Measurements from ENCODE around the gene SLX4IP. TPM values are rescaled to one million over a fixed set of nuclear protein-coding genes. Genes with fewer than 3 reads are reported as not detected.
"Not testable (repeated sequence)": the region's sequence is repeated elsewhere in the genome, so short reads cannot be mapped to it uniquely, and the experiment has no call there.

Gene SLX4IP
- total RNA-seq, 6 experiments from 2014 or later = 4.1 to 4.8 (median 4.5) TPM

DNA sequence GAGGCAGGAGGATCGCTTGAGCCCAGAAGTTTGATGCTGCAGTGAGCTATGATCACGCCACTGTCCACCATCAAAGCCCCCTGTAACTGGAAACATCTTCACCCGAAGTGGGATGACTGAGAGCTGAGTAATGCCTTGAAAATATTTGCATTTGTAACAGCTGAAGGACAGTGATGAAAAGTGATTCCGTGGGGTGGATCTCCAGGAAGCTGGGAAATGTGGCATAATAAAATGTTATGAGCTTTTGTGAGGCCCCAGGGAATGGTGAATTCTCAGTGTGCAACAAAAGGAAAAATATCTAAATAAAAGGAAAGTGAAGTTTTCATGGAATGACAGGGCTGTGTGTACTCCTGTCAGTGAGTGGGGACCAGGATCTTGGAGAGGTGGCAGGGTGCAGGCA lies 146.7 kb downstream of the SLX4IP start:
- Mint-ChIP-seq H3K27ac (peak overlapping the region; percentile 3; the same call in 1 of the 2 replicates), H3K4me1 (ENCODE audit: low read depth) (peaks cover 75% of the 10 kb centered on the region), H3K27me3 (ENCODE audit: insufficient read depth) (no peaks in the 10 kb centered on the region), H3K4me3 (peak overlapping the region; percentile 24; the same call in 1 of the 2 replicates), H3K9me3 (no peaks in the 10 kb centered on the region), H3K36me3 (ENCODE audit: low read depth) (peaks cover 5% of the 10 kb centered on the region; the same call in 1 of the 2 replicates)
- DNase-seq = peak; percentile 49
- TF ChIP-seq, protein P1, sequence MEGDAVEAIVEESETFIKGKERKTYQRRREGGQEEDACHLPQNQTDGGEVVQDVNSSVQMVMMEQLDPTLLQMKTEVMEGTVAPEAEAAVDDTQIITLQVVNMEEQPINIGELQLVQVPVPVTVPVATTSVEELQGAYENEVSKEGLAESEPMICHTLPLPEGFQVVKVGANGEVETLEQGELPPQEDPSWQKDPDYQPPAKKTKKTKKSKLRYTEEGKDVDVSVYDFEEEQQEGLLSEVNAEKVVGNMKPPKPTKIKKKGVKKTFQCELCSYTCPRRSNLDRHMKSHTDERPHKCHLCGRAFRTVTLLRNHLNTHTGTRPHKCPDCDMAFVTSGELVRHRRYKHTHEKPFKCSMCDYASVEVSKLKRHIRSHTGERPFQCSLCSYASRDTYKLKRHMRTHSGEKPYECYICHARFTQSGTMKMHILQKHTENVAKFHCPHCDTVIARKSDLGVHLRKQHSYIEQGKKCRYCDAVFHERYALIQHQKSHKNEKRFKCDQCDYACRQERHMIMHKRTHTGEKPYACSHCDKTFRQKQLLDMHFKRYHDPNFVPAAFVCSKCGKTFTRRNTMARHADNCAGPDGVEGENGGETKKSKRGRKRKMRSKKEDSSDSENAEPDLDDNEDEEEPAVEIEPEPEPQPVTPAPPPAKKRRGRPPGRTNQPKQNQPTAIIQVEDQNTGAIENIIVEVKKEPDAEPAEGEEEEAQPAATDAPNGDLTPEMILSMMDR (IDR thresholded peaks at IDR 0.05) = no peak

DNA sequence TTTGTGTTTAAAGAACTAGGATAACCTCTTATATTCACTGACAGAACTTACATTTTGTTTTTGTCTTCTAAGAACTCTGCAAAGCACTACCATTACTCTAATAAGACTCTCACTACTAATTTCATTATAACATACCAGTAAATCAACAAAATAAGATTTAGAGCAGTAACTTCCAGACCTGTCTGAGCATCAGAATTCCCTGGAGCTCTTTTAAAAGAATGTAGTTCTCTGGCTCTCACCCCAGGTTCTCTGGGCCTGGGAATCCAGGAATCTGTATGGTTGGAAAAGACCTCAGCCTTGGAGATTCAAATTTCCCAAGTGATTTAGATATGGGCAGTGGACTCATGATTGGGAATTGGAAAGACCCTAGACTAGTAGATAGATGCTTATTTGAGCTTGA lies 149.3 kb downstream of the SLX4IP start:
- Mint-ChIP-seq H3K27ac (no peak overlapping the region), H3K4me1 (ENCODE audit: low read depth) (peaks cover 59% of the 10 kb centered on the region), H3K36me3 (ENCODE audit: low read depth) (peaks cover 5% of the 10 kb centered on the region; the same call in 1 of the 2 replicates), H3K9me3 (no peaks in the 10 kb centered on the region), H3K4me3 (no peak overlapping the region), H3K27me3 (ENCODE audit: insufficient read depth) (no peaks in the 10 kb centered on the region)
- TF ChIP-seq, protein P1 (IDR thresholded peaks at IDR 0.05) = no peak
- no peak for DNase-seq

DNA sequence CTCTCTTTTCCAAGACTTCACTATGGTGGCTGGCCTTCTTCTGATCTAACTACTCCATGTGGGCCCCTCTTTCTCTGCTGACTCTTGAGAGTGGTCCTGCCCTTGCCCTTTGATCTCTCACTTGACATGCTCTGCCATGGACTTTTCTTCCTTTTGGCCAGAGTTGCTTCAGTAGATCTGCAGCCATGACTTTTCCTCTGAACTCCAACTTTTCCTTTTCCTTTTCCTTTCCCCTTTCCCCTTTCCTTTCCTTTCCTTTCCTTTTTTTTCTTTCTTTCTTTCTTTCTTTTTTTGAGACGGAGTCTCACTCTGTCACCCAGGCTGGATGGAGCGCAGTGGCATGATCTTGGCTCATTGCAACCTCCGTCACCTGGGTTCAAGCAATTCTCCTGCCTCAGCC lies 150.2 kb downstream of the SLX4IP start:
- H3K4me3 Mint-ChIP-seq = no peak overlapping the region
- H3K36me3 Mint-ChIP-seq (ENCODE audit: low read depth) = peaks cover 5% of the 10 kb centered on the region; the same call in 1 of the 2 replicates
- no peaks in the 10 kb centered on the region for H3K27me3 Mint-ChIP-seq (ENCODE audit: insufficient read depth)
- no peaks in the 10 kb centered on the region for H3K9me3 Mint-ChIP-seq
- TF ChIP-seq, protein P1 (IDR thresholded peaks at IDR 0.05) = no peak
- H3K4me1 Mint-ChIP-seq (ENCODE audit: low read depth) = peaks cover 50% of the 10 kb centered on the region
- no peak overlapping the region for H3K27ac Mint-ChIP-seq
- no peak for DNase-seq

DNA sequence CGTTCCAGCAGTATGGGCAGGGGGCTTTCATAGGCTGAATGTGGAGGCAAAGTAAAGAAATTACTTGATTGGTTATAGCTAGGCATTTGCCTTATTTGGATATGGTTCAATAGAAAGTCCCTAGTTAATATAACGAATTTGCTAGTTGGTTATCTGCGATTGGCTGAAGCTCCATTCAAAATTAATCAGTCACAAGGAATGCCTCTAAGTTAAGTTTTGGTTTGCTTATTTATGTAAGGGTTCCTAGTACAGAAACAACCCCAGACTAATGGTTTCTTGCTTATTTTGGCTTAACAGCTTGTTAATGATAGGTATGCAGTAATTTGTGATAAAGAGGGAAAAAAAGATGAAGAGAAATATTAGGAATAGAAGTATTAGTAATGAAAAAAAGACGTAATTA lies 151.2 kb downstream of the SLX4IP start:
- H3K27ac Mint-ChIP-seq = no peak overlapping the region; the same call in 1 of the 2 replicates
- no peaks in the 10 kb centered on the region for H3K27me3 Mint-ChIP-seq (ENCODE audit: insufficient read depth)
- TF ChIP-seq, protein P1 (IDR thresholded peaks at IDR 0.05) = no peak
- H3K9me3 Mint-ChIP-seq = no peaks in the 10 kb centered on the region
- H3K36me3 Mint-ChIP-seq (ENCODE audit: low read depth) = peaks cover 5% of the 10 kb centered on the region; the same call in 1 of the 2 replicates
- H3K4me1 Mint-ChIP-seq (ENCODE audit: low read depth) = peaks cover 48% of the 10 kb centered on the region
- DNase-seq = no peak
- no peak overlapping the region for H3K4me3 Mint-ChIP-seq

DNA sequence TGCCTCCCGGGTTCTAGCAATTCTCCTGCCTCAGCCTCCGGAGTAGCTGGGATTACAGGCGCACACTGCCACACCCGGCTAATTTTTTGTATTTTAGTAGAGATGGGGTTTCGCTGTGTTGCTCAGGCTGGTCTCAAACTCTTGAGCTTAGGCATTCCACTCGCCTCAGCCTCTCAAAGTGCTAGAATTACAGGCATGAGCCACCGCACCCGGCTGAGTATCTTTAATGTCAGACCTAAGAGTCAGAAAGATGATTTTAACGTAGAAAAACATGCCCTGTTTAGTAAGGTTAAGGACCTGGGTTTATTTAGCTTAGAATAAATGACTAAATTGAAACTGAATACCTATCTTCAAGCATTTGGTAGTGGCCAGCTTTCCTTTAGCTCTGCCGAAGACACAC lies 155.3 kb downstream of the SLX4IP start:
- H3K4me3 Mint-ChIP-seq; H3K9me3 Mint-ChIP-seq; H3K27ac Mint-ChIP-seq; H3K36me3 Mint-ChIP-seq (ENCODE audit: low read depth); DNase-seq; H3K27me3 Mint-ChIP-seq (ENCODE audit: insufficient read depth): not testable (repeated sequence)
- peaks cover 52% of the 10 kb centered on the region for H3K4me1 Mint-ChIP-seq (ENCODE audit: low read depth)

DNA sequence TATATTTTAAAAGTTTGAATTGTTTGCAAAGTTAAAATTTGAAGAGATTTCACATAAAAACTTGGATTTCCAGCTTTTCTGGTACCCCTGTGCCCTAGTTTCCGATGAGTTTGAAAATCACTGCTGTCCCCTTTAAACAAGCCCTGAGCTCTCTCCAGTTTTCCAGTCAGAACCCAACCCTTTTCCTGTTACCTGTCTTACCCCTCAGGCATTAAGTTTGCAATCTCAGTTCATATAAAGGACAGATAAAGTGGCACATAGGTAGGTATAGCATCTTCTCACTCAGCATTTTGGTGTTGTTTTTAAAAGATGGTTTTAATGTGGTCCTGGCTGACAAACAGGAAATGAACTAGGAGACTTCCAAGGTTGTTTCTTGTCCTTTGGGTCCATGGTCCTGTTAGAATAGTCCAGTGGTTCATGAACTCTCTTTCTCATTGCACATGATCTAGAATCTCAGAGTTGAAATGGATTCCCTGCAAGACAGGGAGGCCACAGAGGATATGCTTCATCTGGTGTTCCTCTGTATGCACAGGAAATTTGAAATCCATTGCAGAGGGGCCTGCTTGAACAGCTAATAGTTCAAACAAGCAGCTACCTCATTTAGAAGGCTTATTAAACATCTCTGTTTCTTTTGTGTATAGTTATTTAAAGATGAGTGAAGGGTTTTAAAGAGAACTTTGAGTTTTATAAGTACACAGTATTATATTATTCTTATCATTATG lies 156.0 kb downstream of the SLX4IP start:
- Mint-ChIP-seq H3K9me3 (no peaks in the 10 kb centered on the region), H3K4me1 (ENCODE audit: low read depth) (peaks cover 53% of the 10 kb centered on the region), H3K4me3 (no peak overlapping the region), H3K36me3 (ENCODE audit: low read depth) (peaks cover 5% of the 10 kb centered on the region; the same call in 1 of the 2 replicates), H3K27me3 (ENCODE audit: insufficient read depth) (no peaks in the 10 kb centered on the region), H3K27ac (peak overlapping the region; percentile 78; the same call in 1 of the 2 replicates)
- DNase-seq = no peak
- TF ChIP-seq, protein P1 (IDR thresholded peaks at IDR 0.05) = no peak

Data from HFFc6 (cell line).